Measurements from ENCODE around the gene BPIFB4. TPM values are rescaled to one million over a fixed set of nuclear protein-coding genes. Genes with fewer than 3 reads are reported as not detected.

BPIFB4 gene
- total and polyA plus RNA-seq, 9 of the 15 experiments (the other 6 are each of a cell fraction or from before 2014, with no cell fraction given) = not detected

- peaks cover 20 to 41% of the 10 kb centered on the region in 2 experiments; a peak in 4 of 5 replicates for H3K27me3 ChIP-seq (ENCODE audit: control insufficient read depth in 2 of 2, insufficient read depth in 2 of 2, low read length in 2 of 2)
- H2AFZ ChIP-seq (ENCODE audit: low read depth, low read length) = no peak overlapping the region
- H3K9me1 ChIP-seq (ENCODE audit: control insufficient read depth, insufficient read depth, low read length) = no peaks in the 10 kb centered on the region
- DNase-seq (ENCODE audit: extremely low read depth in 1 of 4, low spot score in 3 of 4) (no peak), FAIRE-seq (no peak), ATAC-seq (no peak)
- WGBS (ENCODE audit: insufficient coverage, low coverage, missing lambda C conversion rate) = 1% methylated on average over 9 of the region's 9 CpGs
- no peak overlapping the region for H3K4me3 ChIP-seq
- no peaks in the 10 kb centered on the region for H3K4me1 ChIP-seq (replicated peaks in 1 of 2; ENCODE audit: control insufficient read depth in 2 of 2, insufficient read depth in 2 of 2, low read length in 2 of 2)
- no peak overlapping the region for H3K4me2 ChIP-seq (ENCODE audit: insufficient read depth, low read length)
- H3K36me3 ChIP-seq (ENCODE audit: control insufficient read depth, insufficient read depth, low read length) = no peaks in the 10 kb centered on the region
- intact Hi-C loops (cut with micrococcal nuclease) (no loop called here), in situ Hi-C loops (cut with MboI) (no loop called here)
- POLR2A ChIA-PET = interaction anchor here (1.6 kb wide), 1 partner anchor 10 kb away, joined by 5 read pairs; no protein-coding TSS in a partner anchor
- no peak overlapping the region; the same call in 2 of the 3 replicates for H3K27ac ChIP-seq (ENCODE audit: extremely low read depth, low read depth, low read length)
- no TSS peak for BruUV-seq (replicated peaks)
- no peaks in the 10 kb centered on the region for H4K20me1 ChIP-seq (replicated peaks; ENCODE audit: control insufficient read depth, insufficient read depth, low read length)
- no peaks in the 10 kb centered on the region for H3K79me2 ChIP-seq (ENCODE audit: control insufficient read depth, insufficient read depth, low read length)
- no peaks in the 10 kb centered on the region for H3K9me3 ChIP-seq (replicated peaks; ENCODE audit: control insufficient read depth, insufficient read depth, low read depth, low read length)
- CTCF ChIA-PET (ENCODE audit: low intra/inter-chr PET ratio) = no interaction called here
- H3K9ac ChIP-seq (ENCODE audit: insufficient read depth in 1 of 2, low read depth in 2 of 2, low read length in 2 of 2) = no peak overlapping the region
- TF ChIP-seq PATZ1 (CRISPR knock-in tag; IDR thresholded peaks at IDR 0.05; ENCODE audit: borderline replicate concordance) (no peak), CHD2 (IDR thresholded peaks at IDR 0.05; ENCODE audit: low read depth, low read length) (no peak), NR3C1 (CRISPR knock-in tag; IDR thresholded peaks at IDR 0.05) (no peak), SREBF2 (CRISPR knock-in tag; IDR thresholded peaks at IDR 0.05) (no peak), POLR2B (IDR thresholded peaks at IDR 0.05; ENCODE audit: low read depth, partially characterized antibody) (no peak), BRCA1 (IDR thresholded peaks at IDR 0.05) (no peak), BRCA1 (CRISPR knock-in tag; IDR thresholded peaks at IDR 0.05) (no peak), CBFA2T3 (IDR thresholded peaks at IDR 0.05) (no peak), MCM7 (IDR thresholded peaks at IDR 0.05) (no peak), EWSR1 (IDR thresholded peaks at IDR 0.05; ENCODE audit: borderline replicate concordance, low read depth, partially characterized antibody) (no peak), NFE2L1 (tag; IDR thresholded peaks at IDR 0.05; ENCODE audit: borderline replicate concordance, low read depth) (no peak), SMC3 (conservative IDR thresholded peaks at IDR 0.05; ENCODE audit: insufficient read depth, low read depth, low read length) (no peak), E2F6 (IDR thresholded peaks at IDR 0.05; ENCODE audit: borderline replicate concordance in 1 of 2, extremely low read depth in 1 of 2, insufficient read depth in 1 of 2, insufficient read length in 1 of 2, low read depth in 1 of 2, low read length in 1 of 2, poor library complexity in 1 of 2, severe bottlenecking in 1 of 2) (no peak), BRD4 (IDR thresholded peaks at IDR 0.05) (no peak), L3MBTL2 (IDR thresholded peaks at IDR 0.05) (no peak), PRMT5 (CRISPR knock-in tag; IDR thresholded peaks at IDR 0.05) (no peak)
These were observed 9.8 kb upstream of the BPIFB4 start for GRCh38 chr20:33069673-33070072.

Data from K562 (cell line).